ENCODE results near the gene RBM47.
"Not testable (repeated sequence)": the region's sequence is repeated elsewhere in the genome, so short reads cannot be mapped to it uniquely, and the experiment has no call there.

Gene RBM47

GRCh38 chr4:40530961-40531635 is 98.6 kb downstream of the RBM47 start:
- no peak for TF ChIP-seq CTCF (IDR thresholded peaks at IDR 0.05; ENCODE audit: extremely low read depth, missing control alignments)
- DNase-seq (ENCODE audit: low spot score): no peak

GRCh38 chr4:40526741-40527140 is 102.9 kb downstream of the RBM47 start:
- no peak for DNase-seq (ENCODE audit: low spot score)

GRCh38 chr4:40525752-40526598 is 103.7 kb downstream of the RBM47 start:
- DNase-seq (ENCODE audit: low spot score): no peak
- no peak for TF ChIP-seq CTCF (IDR thresholded peaks at IDR 0.05; ENCODE audit: extremely low read depth, missing control alignments)

More at GRCh38 chr4:40526741-40527140, 102.9 kb downstream of the RBM47 start:
- TF ChIP-seq CTCF (IDR thresholded peaks at IDR 0.05; ENCODE audit: extremely low read depth, missing control alignments): no peak

- TF ChIP-seq CTCF (IDR thresholded peaks at IDR 0.05; ENCODE audit: extremely low read depth, missing control alignments): no peak
- DNase-seq (ENCODE audit: low spot score): no peak
These were observed 105.2 kb downstream of the RBM47 start for GRCh38 chr4:40524366-40525041.

- DNase-seq (ENCODE audit: low spot score): no peak
- no peak for TF ChIP-seq CTCF (IDR thresholded peaks at IDR 0.05; ENCODE audit: extremely low read depth, missing control alignments)
These were observed 106.1 kb downstream of the RBM47 start for GRCh38 chr4:40523581-40523980.

- no peak for TF ChIP-seq CTCF (IDR thresholded peaks at IDR 0.05; ENCODE audit: extremely low read depth, missing control alignments)
- DNase-seq (ENCODE audit: low spot score): no peak
These were observed 107.7 kb downstream of the RBM47 start for GRCh38 chr4:40521957-40522356.

GRCh38 chr4:40520533-40520932 is 109.1 kb downstream of the RBM47 start:
- no peak for TF ChIP-seq CTCF (IDR thresholded peaks at IDR 0.05; ENCODE audit: extremely low read depth, missing control alignments)
- no peak for DNase-seq (ENCODE audit: low spot score)

GRCh38 chr4:40517081-40517480 is 112.6 kb downstream of the RBM47 start:
- DNase-seq (ENCODE audit: low spot score): not testable (repeated sequence)

Data from GM20000 (cell line).